CD4-positive, alpha-beta T cell treated with Interleukin-4 for 1 hour (primary cell): ENCODE results near the gene SUPT16H.
"Not testable (repeated sequence)": the region's sequence is repeated elsewhere in the genome, so short reads cannot be mapped to it uniquely, and the experiment has no call there.

Experiments
- DNase-seq, 2 donors: peaks; one replicate each; pipeline ENCODE4 v3.0.0-alpha.2; 2020 to 2022

SUPT16H gene

GRCh38 chr14:21383848-21384493, at the start of gene SUPT16H:
TSS of gene SUPT16H (minus strand) at chr14:21384019. CDS start at chr14:21383927, 92 bp downstream.
- DNase-seq, result peak; percentile 93 to 94

GRCh38 chr14:21431126-21431525, 47.3 kb upstream of the SUPT16H start:
- no peak for DNase-seq

GRCh38 chr14:21428930-21429329, 45.1 kb upstream of the SUPT16H start:
- DNase-seq, result no peak

GRCh38 chr14:21426692-21427091, 42.9 kb upstream of the SUPT16H start:
- DNase-seq, result no peak

- no peak for DNase-seq
These were observed 35.7 kb upstream of the SUPT16H start for GRCh38 chr14:21419528-21419927.

- DNase-seq, result no peak
These were observed 31.5 kb upstream of the SUPT16H start for GRCh38 chr14:21415329-21415728.

GRCh38 chr14:21414137-21414631, 30.4 kb upstream of the SUPT16H start:
- no peak for DNase-seq

GRCh38 chr14:21408147-21408546, 24.3 kb upstream of the SUPT16H start:
- DNase-seq, result no peak

GRCh38 chr14:21406213-21406612, 22.4 kb upstream of the SUPT16H start:
- DNase-seq, result no peak

- no peak for DNase-seq
These were observed 21.3 kb upstream of the SUPT16H start for GRCh38 chr14:21405097-21405496.

- DNase-seq, result no peak
These were observed 15.6 kb upstream of the SUPT16H start for GRCh38 chr14:21399311-21399870.

- DNase-seq, result no peak
These were observed 15.1 kb upstream of the SUPT16H start for GRCh38 chr14:21398901-21399300.

- no peak for DNase-seq
These were observed 11.6 kb upstream of the SUPT16H start for GRCh38 chr14:21395450-21395849.

- DNase-seq, result peak; percentile 28 to 41
These were observed 1.5 kb upstream of the SUPT16H start for GRCh38 chr14:21385188-21385904.

- DNase-seq, result no peak
These were observed 654 bp upstream of the SUPT16H start for GRCh38 chr14:21384494-21384851.

GRCh38 chr14:21382886-21383847, 652 bp downstream of the SUPT16H start:
- peak; percentile 35 to 50 for DNase-seq

- DNase-seq, result no peak
These were observed 1.7 kb downstream of the SUPT16H start for GRCh38 chr14:21382095-21382494.

GRCh38 chr14:21379338-21379737, 4.5 kb downstream of the SUPT16H start:
- DNase-seq, result no peak

- no peak for DNase-seq
These were observed 9.8 kb downstream of the SUPT16H start for GRCh38 chr14:21373980-21374379.

- not testable (repeated sequence) for DNase-seq
These were observed 11.0 kb downstream of the SUPT16H start for GRCh38 chr14:21372814-21373213.

- DNase-seq, result no peak
These were observed 13.7 kb downstream of the SUPT16H start for GRCh38 chr14:21369949-21370679.

- DNase-seq, result no peak
These were observed 16.2 kb downstream of the SUPT16H start for GRCh38 chr14:21367582-21368144.
